Mucosa of rectum (tissue), 2 donors: ENCODE data around the gene ADM2.

Experiments used
- H3K27ac ChIP-seq, 2 donors: one replicate each; pipeline ENCODE4 v1.7.0; 2013; ENCODE audit warnings: inconsistent platforms in 2 of 2, low read depth in 2 of 2, low read length in 2 of 2
- H3K27me3 ChIP-seq, 2 donors: one replicate each; pipeline ENCODE4 v1.7.0; 2013; ENCODE audit warnings: low read length in 2 of 2; ENCODE audit not compliant: control insufficient read depth in 2 of 2, insufficient read depth in 2 of 2
- H3K36me3 ChIP-seq, 2 donors: one replicate each; pipeline ENCODE4 v1.7.0; 2013; ENCODE audit warnings: low read length in 2 of 2; ENCODE audit not compliant: control insufficient read depth in 2 of 2, insufficient read depth in 2 of 2
- H3K4me1 ChIP-seq, 2 donors: one replicate each; pipeline ENCODE4 v1.7.0; 2013; ENCODE audit warnings: low read length in 2 of 2, mild to moderate bottlenecking in 1 of 2; ENCODE audit not compliant: control insufficient read depth in 2 of 2, insufficient read depth in 2 of 2
- H3K4me3 ChIP-seq, 2 donors: one replicate each; pipeline ENCODE4 v1.7.0; 2013; ENCODE audit warnings: low read length in 2 of 2
- H3K9ac ChIP-seq, 2 donors: one replicate each; pipeline ENCODE4 v1.7.0; 2013; ENCODE audit warnings: low read length in 2 of 2, low read depth in 1 of 2, mild to moderate bottlenecking in 1 of 2
- H3K9me3 ChIP-seq, 2 donors: one replicate each; pipeline ENCODE4 v1.7.0; 2013; ENCODE audit warnings: low read length in 2 of 2; ENCODE audit not compliant: control insufficient read depth in 2 of 2
- donor health status: healthy.
- donor health status: Normal muscosa, but diverticular disease.

ADM2 gene

DNA sequence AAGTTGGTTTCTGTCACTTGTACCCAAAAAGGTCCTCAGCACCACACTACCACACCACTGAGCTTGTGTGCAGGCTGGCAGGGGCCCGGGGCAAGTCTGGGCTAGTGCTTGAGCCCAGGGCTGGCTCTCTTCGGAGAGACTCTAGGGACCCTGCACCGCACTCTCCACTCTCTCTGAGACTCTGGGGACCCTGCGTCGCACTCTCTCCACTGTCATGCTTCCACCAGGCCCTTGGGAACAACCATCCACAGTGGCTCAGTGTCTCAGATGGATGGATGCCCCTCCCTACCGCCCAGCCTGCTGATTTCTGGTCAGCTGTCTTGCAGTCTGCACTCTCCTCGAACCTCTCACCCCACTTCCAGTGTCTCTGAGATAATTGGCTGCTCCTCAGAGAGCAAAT, 4.5 kb upstream of the ADM2 start:
- Histone ChIP-seq H3K9ac (no peak overlapping the region), H3K27me3 (peaks cover 6 to 7% of the 10 kb centered on the region in 2 donors), H3K27ac (no peak overlapping the region), H3K36me3 (peaks cover 0 to 2% of the 10 kb centered on the region in 2 donors), H3K4me3 (no peak overlapping the region), H3K9me3 (no peaks in the 10 kb centered on the region), H3K4me1 (peaks cover 32% of the 10 kb centered on the region in 2 donors)

DNA sequence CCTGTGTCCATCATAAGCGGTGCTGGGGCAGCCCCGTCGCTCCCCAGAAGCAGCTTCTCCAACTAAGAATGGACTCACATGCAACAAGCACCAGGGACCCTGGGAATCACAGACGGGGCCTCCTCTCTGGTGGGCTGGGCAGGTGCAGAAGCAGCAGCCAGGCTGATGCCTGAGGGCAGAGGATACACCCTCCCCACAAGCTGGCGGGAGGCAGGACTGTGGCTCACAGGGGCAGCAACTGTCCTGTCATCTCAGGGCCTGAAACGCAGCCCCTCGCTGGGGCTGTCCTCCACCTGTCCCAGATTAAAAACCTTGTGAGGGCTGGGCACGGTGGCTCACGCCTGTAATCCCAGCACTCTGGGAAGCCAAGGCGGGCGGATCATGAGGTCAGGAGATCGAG, 3.4 kb upstream of the ADM2 start:
- Histone ChIP-seq H3K9me3 (no peaks in the 10 kb centered on the region), H3K9ac (no peak overlapping the region), H3K27ac (no peak overlapping the region), H3K36me3 (no peaks in the 10 kb centered on the region), H3K4me1 (peaks cover 24 to 25% of the 10 kb centered on the region in 2 donors), H3K27me3 (peaks cover 6 to 8% of the 10 kb centered on the region in 2 donors), H3K4me3 (no peak overlapping the region)

DNA sequence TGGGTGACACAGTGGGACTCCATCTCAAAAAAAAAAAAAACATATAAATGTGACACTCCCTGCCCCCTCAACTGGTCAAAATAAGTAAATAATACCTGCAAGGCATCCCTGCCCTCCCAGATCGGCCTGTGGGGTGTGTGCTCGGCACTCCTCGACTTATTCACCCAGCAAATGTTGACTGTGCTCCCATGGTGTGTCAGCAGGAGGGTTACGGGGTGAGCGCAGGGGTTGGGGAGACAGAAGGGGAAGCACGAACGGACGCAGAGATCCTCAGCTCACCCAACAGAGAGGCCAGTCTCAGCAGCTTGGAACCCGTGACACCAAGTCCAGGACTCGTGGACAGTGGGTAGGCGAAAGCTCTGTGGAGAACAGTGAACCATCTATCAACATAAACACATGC, 1.6 kb upstream of the ADM2 start:
- H3K27ac ChIP-seq = no peak overlapping the region
- H3K36me3 ChIP-seq = no peaks in the 10 kb centered on the region
- H3K9ac ChIP-seq = no peak overlapping the region
- no peaks in the 10 kb centered on the region for H3K9me3 ChIP-seq
- peaks cover 17 to 26% of the 10 kb centered on the region in 2 donors for H3K4me1 ChIP-seq
- no peak overlapping the region for H3K4me3 ChIP-seq
- peaks cover 6 to 8% of the 10 kb centered on the region in 2 donors for H3K27me3 ChIP-seq

DNA sequence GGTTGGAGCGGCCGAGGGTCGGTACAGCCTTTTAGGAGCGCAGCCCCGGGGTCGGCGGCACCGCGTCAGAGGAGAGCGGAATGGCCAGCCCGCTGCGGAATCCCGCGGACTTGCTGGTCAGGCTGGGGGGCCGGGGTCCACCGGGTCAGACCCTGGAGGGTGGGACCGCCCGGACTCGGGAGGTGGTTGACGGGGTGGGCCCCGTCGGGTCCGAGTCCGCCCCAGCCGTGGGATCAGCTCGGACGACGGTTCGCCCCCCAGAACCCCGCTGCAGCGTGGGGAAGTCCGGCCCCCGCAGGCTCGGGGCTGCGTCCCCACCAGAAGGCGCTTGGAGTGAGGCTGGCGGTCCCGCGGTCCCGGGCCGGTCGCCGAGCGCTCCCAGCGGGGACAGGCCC, 301 bp upstream of the ADM2 start:
- Histone ChIP-seq H3K4me3 (peak overlapping the region; percentile 20 to 54), H3K4me1 (peaks cover 13 to 21% of the 10 kb centered on the region in 2 donors), H3K27me3 (peaks cover 6 to 8% of the 10 kb centered on the region in 2 donors), H3K9ac (peak overlapping the region in 1 of 2 donors; percentile 57), H3K9me3 (no peaks in the 10 kb centered on the region), H3K36me3 (no peaks in the 10 kb centered on the region), H3K27ac (no peak overlapping the region)

DNA sequence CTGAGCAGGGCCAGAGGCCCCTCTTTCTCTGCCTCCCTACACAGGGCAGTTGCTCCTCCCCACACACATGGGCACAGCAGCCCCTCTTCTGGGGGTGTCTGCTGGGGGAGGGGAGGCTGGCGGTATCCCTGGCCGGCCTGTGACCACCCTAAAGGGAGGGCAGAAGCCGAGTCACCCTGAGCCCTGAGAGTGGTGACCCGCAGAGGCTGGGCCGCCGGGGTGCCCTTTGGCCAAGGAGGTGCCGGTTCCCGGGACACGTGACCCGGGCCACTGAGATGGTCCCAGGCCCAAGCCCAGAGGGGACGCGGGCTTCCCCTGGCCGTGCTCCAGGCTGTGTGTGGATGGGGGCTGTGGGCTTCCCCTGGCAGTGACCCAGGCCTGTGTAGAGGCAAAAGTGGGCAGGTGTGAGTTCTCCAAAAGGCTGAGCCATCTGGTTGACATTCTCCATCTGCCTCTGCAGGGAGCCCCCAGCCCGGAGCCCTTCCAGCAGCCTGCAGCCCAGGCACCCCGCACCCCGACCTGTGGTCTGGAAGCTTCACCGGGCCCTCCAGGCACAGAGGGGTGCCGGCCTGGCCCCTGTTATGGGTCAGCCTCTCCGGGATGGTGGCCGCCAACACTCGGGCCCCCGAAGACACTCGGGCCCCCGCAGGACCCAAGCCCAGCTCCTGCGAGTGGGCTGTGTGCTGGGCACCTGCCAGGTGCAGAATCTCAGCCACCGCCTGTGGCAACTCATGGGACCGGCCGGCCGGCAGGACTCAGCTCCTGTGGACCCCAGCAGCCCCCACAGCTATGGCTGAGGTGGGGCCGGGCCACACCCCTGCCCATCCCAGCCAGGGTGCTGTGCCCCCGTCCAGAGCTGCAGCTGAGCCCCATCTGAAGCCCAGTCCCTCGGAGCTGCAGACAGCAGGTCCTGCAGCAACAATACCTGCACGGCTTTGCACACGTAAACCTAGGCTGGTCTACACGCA, 1.0 kb downstream of the ADM2 start:
- Histone ChIP-seq H3K27ac (no peak overlapping the region), H3K9ac (peak overlapping the region in 1 of 2 donors; percentile 57), H3K27me3 (peaks cover 6 to 8% of the 10 kb centered on the region in 2 donors)

DNA sequence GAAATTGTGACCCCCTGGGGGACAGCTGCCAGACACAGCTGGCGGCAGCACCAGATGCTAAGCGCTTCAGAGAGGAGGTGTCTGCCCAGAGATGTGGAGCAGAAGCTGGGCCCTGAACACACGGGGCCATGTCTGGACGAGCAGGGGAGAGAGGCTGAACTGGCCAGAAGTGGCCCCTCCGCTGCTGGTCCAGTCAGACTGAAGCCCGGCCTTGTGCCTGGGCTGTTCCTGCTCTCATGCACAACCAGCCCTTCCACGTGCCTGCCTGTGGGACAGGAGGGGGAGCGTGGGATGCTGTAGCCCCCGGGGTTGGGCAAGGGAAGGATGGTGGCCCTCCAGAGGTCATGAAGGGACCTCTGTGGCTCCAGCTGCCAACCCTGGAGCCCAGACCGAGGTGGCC, 1.8 kb downstream of the ADM2 start:
- H3K9me3 ChIP-seq = no peaks in the 10 kb centered on the region
- H3K9ac ChIP-seq = no peak overlapping the region
- peaks cover 6 to 8% of the 10 kb centered on the region in 2 donors for H3K27me3 ChIP-seq
- H3K27ac ChIP-seq = no peak overlapping the region
- H3K36me3 ChIP-seq = no peaks in the 10 kb centered on the region
- H3K4me3 ChIP-seq = no peak overlapping the region
- peaks cover 13 to 21% of the 10 kb centered on the region in 2 donors for H3K4me1 ChIP-seq

More for the DNA sequence above, 1.0 kb downstream of the ADM2 start:
- Histone ChIP-seq H3K4me1 (peaks cover 13 to 21% of the 10 kb centered on the region in 2 donors), H3K9me3 (no peaks in the 10 kb centered on the region), H3K4me3 (peak overlapping the region; percentile 52 to 54), H3K36me3 (no peaks in the 10 kb centered on the region)

DNA sequence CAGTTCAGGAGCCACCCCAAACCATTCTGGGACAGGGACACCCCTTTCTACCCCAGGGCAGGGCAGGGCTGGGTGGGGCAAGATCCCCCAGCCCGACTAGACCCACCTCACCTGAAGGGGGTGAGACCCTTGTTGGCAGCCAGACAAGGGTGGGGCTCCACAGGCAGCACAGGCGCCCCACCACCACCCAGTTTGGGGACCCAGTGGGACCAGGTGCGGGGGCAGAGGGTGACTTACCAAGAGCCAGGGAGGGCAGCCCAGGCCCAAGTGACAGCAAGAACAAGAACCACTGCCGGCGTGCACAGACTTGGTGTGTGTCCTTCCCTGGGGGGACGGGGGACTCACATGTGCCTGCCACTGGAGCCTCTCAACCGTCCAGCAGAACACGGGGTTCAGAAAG, 2.2 kb downstream of the ADM2 start:
- Histone ChIP-seq H3K27ac (no peak overlapping the region), H3K9ac (no peak overlapping the region), H3K27me3 (peaks cover 6 to 8% of the 10 kb centered on the region in 2 donors), H3K4me1 (peaks cover 13 to 21% of the 10 kb centered on the region in 2 donors), H3K36me3 (no peaks in the 10 kb centered on the region), H3K9me3 (no peaks in the 10 kb centered on the region), H3K4me3 (no peak overlapping the region)

DNA sequence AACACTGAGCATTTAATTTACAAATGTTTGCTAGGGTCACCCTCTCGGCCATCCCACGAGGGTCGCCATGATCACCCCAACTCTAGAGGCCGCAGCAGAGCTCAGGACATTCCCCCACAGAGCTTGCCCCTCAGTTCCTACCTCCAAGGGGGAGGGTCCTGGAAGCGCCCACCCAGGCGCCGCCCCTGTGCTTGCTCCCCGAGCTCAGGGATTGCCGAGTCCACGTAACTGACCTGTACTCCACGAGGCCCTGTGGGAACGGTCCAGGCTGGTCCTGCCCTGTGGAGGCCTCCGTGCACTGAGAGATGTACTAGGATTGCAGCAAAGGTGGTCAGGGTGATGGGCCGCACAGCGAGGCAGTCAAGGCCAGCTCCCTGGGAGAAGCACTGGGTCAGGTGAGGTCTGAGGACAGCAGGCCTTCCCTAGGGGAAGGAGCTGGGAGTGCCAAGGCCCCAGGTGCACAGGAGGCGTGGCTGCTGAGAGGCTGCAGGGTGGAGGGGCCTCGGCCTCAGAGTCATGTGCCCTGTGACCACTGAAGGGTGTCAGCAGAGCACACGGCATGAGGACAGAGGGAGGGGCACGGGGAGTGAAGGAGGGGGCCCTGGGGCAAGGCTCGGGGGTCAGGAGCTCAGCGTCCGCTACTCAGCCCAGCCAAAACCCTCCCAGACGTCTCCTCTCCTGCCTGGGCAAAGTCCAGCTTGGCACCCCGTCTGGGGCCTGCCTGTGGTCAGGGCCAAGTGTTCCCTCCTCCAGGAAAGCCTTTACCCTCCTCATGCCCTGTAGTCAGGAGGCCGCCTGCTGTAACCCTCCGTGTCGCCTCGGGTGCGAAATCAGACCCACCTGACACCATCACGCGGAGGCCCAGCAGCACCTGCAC, 2.9 kb downstream of the ADM2 start:
- Histone ChIP-seq H3K4me1 (peaks cover 13 to 21% of the 10 kb centered on the region in 2 donors), H3K9ac (peak overlapping the region in 1 of 2 donors; percentile 10), H3K27me3 (peaks cover 6 to 8% of the 10 kb centered on the region in 2 donors), H3K4me3 (no peak overlapping the region), H3K36me3 (no peaks in the 10 kb centered on the region), H3K27ac (peak overlapping the region in 1 of 2 donors; percentile 37), H3K9me3 (no peaks in the 10 kb centered on the region)

DNA sequence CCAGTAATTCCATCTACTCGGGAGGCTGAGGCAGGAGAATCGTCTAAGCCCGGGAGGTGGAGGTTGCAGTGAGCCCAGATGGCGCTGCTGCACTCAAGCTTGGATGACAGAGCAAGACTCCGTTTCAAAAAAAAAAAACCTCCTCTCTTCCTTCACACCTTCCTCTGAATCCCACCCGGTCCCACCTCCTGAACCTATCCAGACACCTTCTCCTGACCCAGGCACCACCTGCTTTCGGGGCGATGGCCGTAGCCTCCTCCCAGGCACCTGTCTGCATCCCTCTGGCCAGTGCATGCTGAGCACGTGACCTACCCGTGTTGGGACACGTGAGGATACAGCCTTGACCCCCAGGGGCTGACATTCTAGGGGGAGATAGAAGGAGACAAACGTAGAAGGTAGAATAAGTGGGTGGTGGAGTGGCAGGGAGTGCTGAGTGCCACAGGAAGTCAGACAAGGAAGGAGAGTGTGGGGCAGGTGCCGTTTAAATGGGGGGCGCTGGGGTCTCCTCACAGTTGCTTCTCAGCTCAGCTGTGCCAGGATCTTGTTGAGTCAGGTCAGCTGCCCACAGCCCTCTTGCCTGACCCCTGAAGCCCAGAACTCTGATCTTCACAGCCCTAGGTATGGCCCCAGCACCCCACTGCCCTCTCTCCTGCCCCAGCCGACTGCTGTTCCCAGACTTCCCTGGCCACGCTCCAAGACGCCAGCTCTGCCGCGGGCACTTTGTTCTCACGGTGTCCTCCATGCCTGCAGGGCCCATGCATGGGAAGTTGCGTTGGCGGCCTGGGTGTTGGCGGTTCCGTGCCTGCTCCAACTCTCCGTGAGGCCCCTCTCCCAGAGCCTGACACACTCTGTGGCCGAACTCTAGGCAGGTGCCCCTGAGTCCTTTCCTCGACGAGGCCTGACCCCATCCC, 4.1 kb downstream of the ADM2 start:
- H3K9ac ChIP-seq = no peak overlapping the region
- no peaks in the 10 kb centered on the region for H3K36me3 ChIP-seq
- no peak overlapping the region for H3K4me3 ChIP-seq
- H3K27ac ChIP-seq = no peak overlapping the region
- H3K9me3 ChIP-seq = no peaks in the 10 kb centered on the region
- peaks cover 1 to 2% of the 10 kb centered on the region in 2 donors for H3K27me3 ChIP-seq
- peaks cover 13 to 21% of the 10 kb centered on the region in 2 donors for H3K4me1 ChIP-seq
